ENCODE data around the gene DTNB. TPM values are rescaled to one million over a fixed set of nuclear protein-coding genes. Genes with fewer than 3 reads are reported as not detected.

DTNB gene
- total and polyA plus RNA-seq, 10 of the 15 experiments (the other 5 are each of a cell fraction or from before 2014, with no cell fraction given), result 4.5 to 30.6 (median 11.9) TPM

DNA sequence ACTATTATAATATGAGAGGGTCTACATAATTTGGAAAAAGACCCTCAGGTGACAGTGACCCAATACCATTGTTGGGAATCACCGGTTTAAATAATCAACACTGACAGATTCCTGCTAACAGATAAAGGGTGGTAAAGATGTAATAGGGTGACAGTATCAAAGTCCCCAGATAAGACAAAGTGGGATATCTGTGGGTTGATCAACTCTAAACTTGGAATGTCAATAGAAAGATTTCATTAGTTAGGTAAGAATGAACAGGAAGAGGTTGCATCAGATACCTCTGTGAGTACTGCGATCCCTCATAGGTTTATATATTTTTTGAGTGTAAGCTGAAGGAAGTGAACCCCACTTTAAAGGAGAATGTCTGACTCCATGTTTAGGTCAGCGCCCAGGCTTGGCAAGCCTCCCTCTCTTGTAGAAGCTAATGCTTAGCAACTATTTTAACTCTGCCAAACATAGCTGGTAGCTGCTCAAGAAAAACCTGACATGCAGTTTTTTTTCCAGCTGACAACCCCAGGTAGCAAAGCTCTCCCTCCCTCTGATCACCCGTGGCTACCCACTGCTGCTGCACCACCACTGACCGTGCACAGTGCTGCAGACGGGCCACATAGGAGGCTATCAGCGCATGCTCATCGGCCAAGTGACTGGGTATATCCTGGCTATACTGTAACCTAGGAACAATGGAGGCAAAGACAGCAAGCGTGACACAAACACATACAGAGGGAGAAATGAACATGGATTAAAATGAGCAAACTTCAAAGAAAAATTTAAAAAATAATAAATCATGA lies 218.4 kb downstream of the DTNB start:
- Histone ChIP-seq H2AFZ (ENCODE audit: control insufficient read depth, low read depth, low read length) (no peak overlapping the region), H3K27ac (ENCODE audit: control insufficient read depth, insufficient read depth) (no peak overlapping the region), H3K27me3 (replicated peaks in 1 of 2; ENCODE audit: control insufficient read depth in 2 of 2, insufficient read depth in 2 of 2, low read length in 1 of 2) (no peaks in the 10 kb centered on the region), H3K9me3 (replicated peaks; ENCODE audit: control insufficient read depth, insufficient read depth, low read length) (no peaks in the 10 kb centered on the region), H3K9ac (ENCODE audit: control insufficient read depth, insufficient read depth, low read length) (no peak overlapping the region), H3K4me1 (ENCODE audit: control insufficient read depth, insufficient read depth, low read length) (peaks cover 18% of the 10 kb centered on the region), H3K79me2 (ENCODE audit: control insufficient read depth, insufficient read depth, low read length) (no peaks in the 10 kb centered on the region), H4K20me1 (ENCODE audit: control insufficient read depth, insufficient read depth) (no peaks in the 10 kb centered on the region), H3K4me2 (ENCODE audit: control insufficient read depth, insufficient read depth) (no peak overlapping the region), H3K36me3 (ENCODE audit: control insufficient read depth in 2 of 2, insufficient read depth in 2 of 2, low read length in 1 of 2) (no peaks in the 10 kb centered on the region), H3K4me3 (no peak overlapping the region)
- DNase-seq (ENCODE audit: low read depth, low spot score) (no peak), FAIRE-seq (no peak), ATAC-seq (no peak)
- ChIA-PET CTCF (interaction anchor here (1.1 to 2.2 kb wide), 3 partner anchors 25 to 57 kb away, joined by 4 to 7 read pairs (median 4); no protein-coding TSS in a partner anchor), RAD21 (ENCODE audit: unreplicated experiment) (interaction anchor here (3.0 to 3.7 kb wide), 2 partner anchors 35 to 78 kb away, joined by 10 to 34 read pairs; no protein-coding TSS in a partner anchor), POLR2A (interaction anchor here (1.8 to 3.1 kb wide), 5 partner anchors 10 to 92 kb away, joined by 5 to 24 read pairs (median 7); no protein-coding TSS in a partner anchor), SMC1A (ENCODE audit: uncharacterized antibody, unreplicated experiment) (interaction anchor here (1.0 to 3.5 kb wide), 10 partner anchors 10 to 126 kb away, joined by 3 to 21 read pairs (median 8); no protein-coding TSS in a partner anchor)
- no TSS peak for BruUV-seq (replicated peaks)
- in situ Hi-C loops (cut with MboI) (no loop called here), intact Hi-C loops (cut with micrococcal nuclease; ENCODE audit: unreplicated experiment) (no loop called here)
- WGBS (ENCODE audit: insufficient coverage, insufficient replicate concordance, low lambda C conversion rate, missing lambda C conversion rate), result 95% methylated on average over 9 of the region's 9 CpGs
- no peak for TF ChIP-seq EGR1 (IDR thresholded peaks at IDR 0.05; ENCODE audit: borderline replicate concordance in 1 of 2, low read depth in 2 of 2, low read length in 2 of 2)
- TF ChIP-seq ZNF384 (IDR thresholded peaks at IDR 0.05; ENCODE audit: borderline replicate concordance, low read depth, low read length), result no peak
- TF ChIP-seq, protein P1, sequence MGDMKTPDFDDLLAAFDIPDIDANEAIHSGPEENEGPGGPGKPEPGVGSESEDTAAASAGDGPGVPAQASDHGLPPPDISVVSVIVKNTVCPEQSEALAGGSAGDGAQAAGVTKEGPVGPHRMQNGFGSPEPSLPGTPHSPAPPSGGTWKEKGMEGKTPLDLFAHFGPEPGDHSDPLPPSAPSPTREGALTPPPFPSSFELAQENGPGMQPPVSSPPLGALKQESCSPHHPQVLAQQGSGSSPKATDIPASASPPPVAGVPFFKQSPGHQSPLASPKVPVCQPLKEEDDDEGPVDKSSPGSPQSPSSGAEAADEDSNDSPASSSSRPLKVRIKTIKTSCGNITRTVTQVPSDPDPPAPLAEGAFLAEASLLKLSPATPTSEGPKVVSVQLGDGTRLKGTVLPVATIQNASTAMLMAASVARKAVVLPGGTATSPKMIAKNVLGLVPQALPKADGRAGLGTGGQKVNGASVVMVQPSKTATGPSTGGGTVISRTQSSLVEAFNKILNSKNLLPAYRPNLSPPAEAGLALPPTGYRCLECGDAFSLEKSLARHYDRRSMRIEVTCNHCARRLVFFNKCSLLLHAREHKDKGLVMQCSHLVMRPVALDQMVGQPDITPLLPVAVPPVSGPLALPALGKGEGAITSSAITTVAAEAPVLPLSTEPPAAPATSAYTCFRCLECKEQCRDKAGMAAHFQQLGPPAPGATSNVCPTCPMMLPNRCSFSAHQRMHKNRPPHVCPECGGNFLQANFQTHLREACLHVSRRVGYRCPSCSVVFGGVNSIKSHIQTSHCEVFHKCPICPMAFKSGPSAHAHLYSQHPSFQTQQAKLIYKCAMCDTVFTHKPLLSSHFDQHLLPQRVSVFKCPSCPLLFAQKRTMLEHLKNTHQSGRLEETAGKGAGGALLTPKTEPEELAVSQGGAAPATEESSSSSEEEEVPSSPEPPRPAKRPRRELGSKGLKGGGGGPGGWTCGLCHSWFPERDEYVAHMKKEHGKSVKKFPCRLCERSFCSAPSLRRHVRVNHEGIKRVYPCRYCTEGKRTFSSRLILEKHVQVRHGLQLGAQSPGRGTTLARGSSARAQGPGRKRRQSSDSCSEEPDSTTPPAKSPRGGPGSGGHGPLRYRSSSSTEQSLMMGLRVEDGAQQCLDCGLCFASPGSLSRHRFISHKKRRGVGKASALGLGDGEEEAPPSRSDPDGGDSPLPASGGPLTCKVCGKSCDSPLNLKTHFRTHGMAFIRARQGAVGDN (IDR thresholded peaks at IDR 0.05), result no peak
- TF ChIP-seq LARP7 (IDR thresholded peaks at IDR 0.05), result no peak
- TF ChIP-seq ZSCAN29 (IDR thresholded peaks at IDR 0.05), result no peak
- TF ChIP-seq ZNF217 (IDR thresholded peaks at IDR 0.05), result no peak
- no peak for TF ChIP-seq SIX5 (IDR thresholded peaks at IDR 0.05; ENCODE audit: low read depth, low read length, severe bottlenecking)
- no peak for TF ChIP-seq SMARCA5 (IDR thresholded peaks at IDR 0.05)
- no peak for TF ChIP-seq NR2C1 (IDR thresholded peaks at IDR 0.05)
- TF ChIP-seq IKZF2 (IDR thresholded peaks at IDR 0.05), result no peak
- TF ChIP-seq, protein P2, sequence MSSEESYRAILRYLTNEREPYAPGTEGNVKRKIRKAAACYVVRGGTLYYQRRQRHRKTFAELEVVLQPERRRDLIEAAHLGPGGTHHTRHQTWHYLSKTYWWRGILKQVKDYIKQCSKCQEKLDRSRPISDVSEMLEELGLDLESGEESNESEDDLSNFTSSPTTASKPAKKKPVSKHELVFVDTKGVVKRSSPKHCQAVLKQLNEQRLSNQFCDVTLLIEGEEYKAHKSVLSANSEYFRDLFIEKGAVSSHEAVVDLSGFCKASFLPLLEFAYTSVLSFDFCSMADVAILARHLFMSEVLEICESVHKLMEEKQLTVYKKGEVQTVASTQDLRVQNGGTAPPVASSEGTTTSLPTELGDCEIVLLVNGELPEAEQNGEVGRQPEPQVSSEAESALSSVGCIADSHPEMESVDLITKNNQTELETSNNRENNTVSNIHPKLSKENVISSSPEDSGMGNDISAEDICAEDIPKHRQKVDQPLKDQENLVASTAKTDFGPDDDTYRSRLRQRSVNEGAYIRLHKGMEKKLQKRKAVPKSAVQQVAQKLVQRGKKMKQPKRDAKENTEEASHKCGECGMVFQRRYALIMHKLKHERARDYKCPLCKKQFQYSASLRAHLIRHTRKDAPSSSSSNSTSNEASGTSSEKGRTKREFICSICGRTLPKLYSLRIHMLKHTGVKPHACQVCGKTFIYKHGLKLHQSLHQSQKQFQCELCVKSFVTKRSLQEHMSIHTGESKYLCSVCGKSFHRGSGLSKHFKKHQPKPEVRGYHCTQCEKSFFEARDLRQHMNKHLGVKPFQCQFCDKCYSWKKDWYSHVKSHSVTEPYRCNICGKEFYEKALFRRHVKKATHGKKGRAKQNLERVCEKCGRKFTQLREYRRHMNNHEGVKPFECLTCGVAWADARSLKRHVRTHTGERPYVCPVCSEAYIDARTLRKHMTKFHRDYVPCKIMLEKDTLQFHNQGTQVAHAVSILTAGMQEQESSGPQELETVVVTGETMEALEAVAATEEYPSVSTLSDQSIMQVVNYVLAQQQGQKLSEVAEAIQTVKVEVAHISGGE (CRISPR knock-in tag; IDR thresholded peaks at IDR 0.05), result no peak
- no peak for TF ChIP-seq CREB1 (IDR thresholded peaks at IDR 0.05; ENCODE audit: low read depth)
- TF ChIP-seq POU2F2 (IDR thresholded peaks at IDR 0.05; ENCODE audit: borderline replicate concordance, low read depth, low read length), result no peak
- TF ChIP-seq RCOR1 (conservative IDR thresholded peaks at IDR 0.05; ENCODE audit: low read depth, low read length), result no peak
- no peak for TF ChIP-seq MEF2A (IDR thresholded peaks at IDR 0.05; ENCODE audit: insufficient read depth, low read depth, low read length)
- no peak for TF ChIP-seq RB1 (IDR thresholded peaks at IDR 0.05; ENCODE audit: borderline replicate concordance)

Measured in GM12878 (cell line).